ENCODE results near the gene RAP1A. TPM values are rescaled to one million over a fixed set of nuclear protein-coding genes. Genes with fewer than 3 reads are reported as not detected.
"Not testable (repeated sequence)": the region's sequence is repeated elsewhere in the genome, so short reads cannot be mapped to it uniquely, and the experiment has no call there.

RAP1A gene
- total RNA-seq, 2 donors from 2014 or later, result 83.9 to 146 TPM

DNA sequence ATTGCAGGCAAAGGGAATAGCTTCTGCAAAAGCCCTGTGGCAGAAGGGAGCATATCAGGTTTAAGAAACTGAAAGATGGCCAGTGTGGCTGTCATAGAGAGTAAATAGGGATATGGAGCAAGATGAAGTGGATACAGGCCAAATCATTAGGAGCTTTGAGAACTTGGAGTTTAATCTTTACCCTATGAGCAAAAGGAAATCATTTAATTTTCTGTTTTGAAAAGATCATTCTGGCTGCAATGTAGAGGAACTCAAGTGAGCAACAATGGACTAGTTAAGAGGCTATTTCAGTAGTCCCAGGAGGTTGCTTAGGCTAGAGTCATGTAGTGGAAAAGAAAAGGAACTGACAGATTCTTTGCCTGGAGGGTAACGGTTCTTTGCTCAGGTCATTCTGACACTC is 47.2 kb downstream of the RAP1A start:
- TF ChIP-seq CTCF (IDR thresholded peaks at IDR 0.05), result no peak
- no peak for DNase-seq
- H3K9ac ChIP-seq (ENCODE audit: low read depth in 2 of 2, low read length in 2 of 2), result no peak overlapping the region
- H3K4me3 ChIP-seq, result no peak overlapping the region
- H3K36me3 ChIP-seq, result no peaks in the 10 kb centered on the region
- H3K27me3 ChIP-seq, result no peaks in the 10 kb centered on the region
- H3K9me3 ChIP-seq, result no peaks in the 10 kb centered on the region
- intact Hi-C loops (cut with DNase I), result no loop called here
- no peak overlapping the region for H3K27ac ChIP-seq
- peaks cover 6% of the 10 kb centered on the region for H3K4me1 ChIP-seq

GRCh38 chr1:111669268-111669667 is 49.7 kb downstream of the RAP1A start:
- Histone ChIP-seq H3K4me1 (peaks cover 6% of the 10 kb centered on the region), H3K9ac (ENCODE audit: low read depth in 2 of 2, low read length in 2 of 2) (no peak overlapping the region), H3K27me3 (no peaks in the 10 kb centered on the region), H3K9me3 (no peaks in the 10 kb centered on the region), H3K36me3 (no peaks in the 10 kb centered on the region), H3K27ac (no peak overlapping the region), H3K4me3 (no peak overlapping the region)
- intact Hi-C loops (cut with DNase I), result no loop called here
- no peak for TF ChIP-seq CTCF (IDR thresholded peaks at IDR 0.05)
- DNase-seq, result no peak

- no peak overlapping the region for H3K27ac ChIP-seq
- no peaks in the 10 kb centered on the region for H3K36me3 ChIP-seq
- no peaks in the 10 kb centered on the region for H3K9me3 ChIP-seq
- intact Hi-C loops (cut with DNase I), result no loop called here
- H3K27me3 ChIP-seq, result no peaks in the 10 kb centered on the region
- no peaks in the 10 kb centered on the region for H3K4me1 ChIP-seq
- H3K9ac ChIP-seq (ENCODE audit: low read depth in 2 of 2, low read length in 2 of 2), result no peak overlapping the region
- DNase-seq, result no peak
- no peak overlapping the region for H3K4me3 ChIP-seq
- no peak for TF ChIP-seq CTCF (IDR thresholded peaks at IDR 0.05)
These were observed 52.3 kb downstream of the RAP1A start for GRCh38 chr1:111671852-111672251.

DNA sequence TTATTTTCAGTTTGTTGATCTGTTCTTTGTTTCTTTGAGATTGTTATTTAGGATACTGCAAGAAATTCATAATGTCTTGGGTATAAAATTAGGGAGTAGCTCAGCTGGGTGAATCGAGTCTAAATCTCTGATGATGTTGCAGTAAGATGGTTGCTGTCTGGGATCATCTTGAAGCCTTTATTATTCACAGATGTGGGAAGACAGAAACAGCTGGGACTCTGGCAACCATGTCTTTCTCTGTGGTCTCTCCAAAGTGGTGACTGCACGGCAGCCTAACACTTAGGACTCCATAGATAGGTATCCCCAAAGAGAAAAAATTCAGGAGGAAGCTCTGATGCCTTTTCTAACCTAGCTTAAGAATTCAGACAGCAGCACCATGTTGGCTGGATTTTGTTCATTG is 52.7 kb downstream of the RAP1A start:
- Histone ChIP-seq H3K36me3 (no peaks in the 10 kb centered on the region), H3K9me3 (no peaks in the 10 kb centered on the region), H3K27me3 (no peaks in the 10 kb centered on the region), H3K27ac (no peak overlapping the region), H3K9ac (ENCODE audit: low read depth in 2 of 2, low read length in 2 of 2) (no peak overlapping the region), H3K4me1 (no peaks in the 10 kb centered on the region), H3K4me3 (no peak overlapping the region)
- TF ChIP-seq CTCF (IDR thresholded peaks at IDR 0.05), result no peak
- no peak for DNase-seq
- intact Hi-C loops (cut with DNase I), result no loop called here

GRCh38 chr1:111677604-111678003 is 58.0 kb downstream of the RAP1A start:
- H3K27ac ChIP-seq, result no peak overlapping the region
- no peak for TF ChIP-seq CTCF (IDR thresholded peaks at IDR 0.05)
- no peaks in the 10 kb centered on the region for H3K4me1 ChIP-seq
- no peak for DNase-seq
- no peaks in the 10 kb centered on the region for H3K27me3 ChIP-seq
- intact Hi-C loops (cut with DNase I), result no loop called here
- no peak overlapping the region for H3K9ac ChIP-seq (ENCODE audit: low read depth in 2 of 2, low read length in 2 of 2)
- no peak overlapping the region for H3K4me3 ChIP-seq
- H3K9me3 ChIP-seq, result no peaks in the 10 kb centered on the region
- peaks cover 4% of the 10 kb centered on the region for H3K36me3 ChIP-seq

- intact Hi-C loops (cut with DNase I), result no loop called here
- H3K4me1 ChIP-seq, result no peaks in the 10 kb centered on the region
- H3K27ac ChIP-seq, result no peak overlapping the region
- no peak overlapping the region for H3K4me3 ChIP-seq
- no peak for TF ChIP-seq CTCF (IDR thresholded peaks at IDR 0.05)
- no peak for DNase-seq
- H3K9me3 ChIP-seq, result no peaks in the 10 kb centered on the region
- no peak overlapping the region for H3K9ac ChIP-seq (ENCODE audit: low read depth in 2 of 2, low read length in 2 of 2)
- H3K36me3 ChIP-seq, result peaks cover 4% of the 10 kb centered on the region
- no peaks in the 10 kb centered on the region for H3K27me3 ChIP-seq
These were observed 60.0 kb downstream of the RAP1A start for GRCh38 chr1:111679541-111679940.

DNA sequence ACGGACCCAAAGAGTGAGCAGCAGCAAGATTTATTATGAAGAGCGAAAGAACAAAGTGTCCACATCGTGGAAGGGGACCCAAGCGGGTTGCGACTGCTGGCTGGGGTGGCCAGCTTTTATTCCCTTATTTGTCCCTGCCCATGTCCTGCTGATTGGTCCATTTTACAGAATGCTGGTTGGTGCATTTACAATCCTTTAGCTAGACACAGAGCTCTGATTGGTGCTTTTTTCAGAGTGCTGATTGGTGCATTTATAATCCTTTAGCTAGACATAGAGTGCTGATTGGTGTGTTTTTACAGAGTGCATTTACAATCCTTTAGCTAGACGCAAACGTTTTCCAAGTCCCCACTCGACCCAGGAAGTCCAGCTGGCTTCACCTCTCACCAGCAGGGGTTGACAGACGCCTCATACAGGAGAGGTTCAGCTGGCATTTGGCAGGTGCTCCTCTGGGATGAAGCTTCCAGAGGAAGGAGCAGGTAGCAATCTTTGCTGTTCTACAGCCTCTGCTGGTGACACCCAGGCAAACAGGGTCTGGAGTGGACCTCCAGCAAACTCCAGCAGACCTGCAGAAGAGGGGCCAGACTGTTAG is 60.7 kb downstream of the RAP1A start:
- H3K9me3 ChIP-seq; H3K27me3 ChIP-seq; H3K4me3 ChIP-seq; intact Hi-C loops (cut with DNase I); H3K9ac ChIP-seq (ENCODE audit: low read depth in 2 of 2, low read length in 2 of 2); H3K4me1 ChIP-seq; DNase-seq; H3K27ac ChIP-seq; H3K36me3 ChIP-seq: not testable (repeated sequence)
